Lung (tissue), 12 donors: Measurements from ENCODE around the gene SS18L1. TPM values are rescaled to one million over a fixed set of nuclear protein-coding genes. Genes with fewer than 3 reads are reported as not detected.

ENCODE experiments used
- ATAC-seq: fragments of 200-7000 bp; cut with Tn5 transposase; one replicate; pipeline ENCODE4 v1.9.1; 2020; ENCODE audit warnings: moderate number of reproducible peaks; ENCODE audit not compliant: insufficient read depth, low FRiP score
- DNase-seq, 3 donors: peaks; one replicate each; pipeline ENCODE4 v3.0.0-alpha.2; 2013 to 2017
- H3K27ac ChIP-seq, 2 donors: one replicate each; pipeline ENCODE4 v1.5.1; 2013; ENCODE audit warnings: mild to moderate bottlenecking in 2 of 2, moderate library complexity in 2 of 2, control low read depth in 1 of 2, inconsistent platforms in 1 of 2, low read depth in 1 of 2, low read length in 1 of 2
- H3K27me3 ChIP-seq, 3 donors: one replicate each; pipeline ENCODE4 v1.5.1; 2013; ENCODE audit warnings: low read length in 2 of 3; ENCODE audit not compliant: control insufficient read depth in 3 of 3, insufficient read depth in 3 of 3
- H3K36me3 ChIP-seq, 4 donors: one replicate each; pipeline ENCODE4 v1.5.1; 2013; ENCODE audit warnings: low read length in 4 of 4, mild to moderate bottlenecking in 1 of 4, moderate library complexity in 1 of 4; ENCODE audit not compliant: control insufficient read depth in 4 of 4, insufficient read depth in 4 of 4
- H3K4me1 ChIP-seq, 5 donors: one replicate each; pipeline ENCODE4 v1.5.1; 2013; ENCODE audit warnings: low read length in 5 of 5, mild to moderate bottlenecking in 2 of 5, moderate library complexity in 1 of 5; ENCODE audit not compliant: control insufficient read depth in 5 of 5, insufficient read depth in 5 of 5
- H3K4me3 ChIP-seq: one replicate; pipeline ENCODE4 v1.5.1; 2013; ENCODE audit warnings: mild to moderate bottlenecking, control low read depth, moderate library complexity
- H3K9ac ChIP-seq, 2 donors: one replicate each; pipeline ENCODE4 v1.5.1; 2013; ENCODE audit warnings: low read length in 2 of 2, control low read depth in 1 of 2; ENCODE audit not compliant: insufficient read depth in 1 of 2
- H3K9me3 ChIP-seq, 4 donors: one replicate each; pipeline ENCODE4 v1.5.1; 2013; ENCODE audit warnings: low read length in 3 of 4, mild to moderate bottlenecking in 1 of 4, moderate library complexity in 1 of 4; ENCODE audit not compliant: control insufficient read depth in 4 of 4, insufficient read depth in 3 of 4
- CTCF ChIP-seq: IDR thresholded peaks from 2 replicates; pipeline ENCODE4 v1.5.1; 2012; ENCODE audit warnings: mild to moderate bottlenecking; ENCODE audit errors: control extremely low read depth, extremely low read depth
- WGBS, 2 donors: extraction: QIAGEN DNeasy Blood & Tissue Kit; methylation state at CpG; one replicate each; pipeline ENCODE4 v1.1.7; 2013; 5-methylcytosine and 5-hydroxymethylcytosine counted together
- polyA plus RNA-seq, 2 donors: library from polyadenylated mRNA; stranded (reverse); fragments of 200-250 nt; gene quantifications; one replicate each; pipeline ENCODE4 v1.2.1, GENCODE V29; 2013
- total RNA-seq, 2 donors: library from RNA; depleted of rRNA in 1 of 2; stranded (reverse); fragments of >200 nt in 1 of 2; gene quantifications; one replicate each; pipeline ENCODE4 v1.2.1, GENCODE V29; 2014 to 2021
- donor health status: control.
- donor health status: control.
- donor health status: Bipolar disorder and iron deficiency.
- donor health status: healthy.
- donor health status: DM: yes; HTN: yes; CAD: no.

SS18L1 gene
- total and polyA plus RNA-seq, 4 donors = 7.2 to 24.1 (median 14.9) TPM

DNA sequence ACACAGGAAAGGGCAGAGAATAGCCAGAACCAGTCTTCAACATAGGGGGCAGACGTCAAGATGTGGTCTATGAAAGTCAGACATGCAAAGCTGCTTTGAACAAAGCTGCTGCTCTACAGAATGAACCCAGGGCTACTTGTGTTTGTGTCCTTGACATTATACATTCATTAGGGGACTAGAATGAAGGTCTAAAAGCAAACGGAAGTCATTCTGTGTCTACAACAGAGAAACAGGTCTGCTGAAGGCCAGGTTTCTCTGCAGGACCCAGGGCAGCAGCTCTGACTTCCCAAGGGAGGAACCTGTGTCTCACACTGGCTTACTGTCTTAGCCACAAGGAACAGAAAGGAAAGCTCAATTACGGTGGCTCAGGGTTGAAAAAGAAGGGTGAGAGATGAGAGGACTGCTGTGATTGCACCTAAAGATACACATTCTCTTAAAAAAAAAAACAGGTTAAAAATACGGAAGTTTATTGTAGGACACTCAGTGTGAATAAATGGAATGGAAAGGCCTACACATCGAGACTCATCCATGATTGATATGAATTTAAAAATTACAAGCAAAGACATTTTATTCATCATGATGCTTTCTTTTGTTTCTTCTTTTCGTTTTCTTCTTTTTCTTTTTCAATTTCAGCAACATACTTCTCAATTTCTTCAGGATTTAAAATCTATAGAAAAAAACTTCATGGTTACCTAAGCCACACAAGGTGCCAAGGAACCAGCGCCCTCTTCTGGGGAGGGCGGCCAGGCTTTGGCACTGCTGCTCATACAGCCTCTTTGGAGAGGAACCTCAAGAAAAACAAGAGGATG is 7.1 kb upstream of the SS18L1 start:
- Histone ChIP-seq H3K27ac (no peak overlapping the region), H3K27me3 (no peaks in the 10 kb centered on the region), H3K36me3 (peaks cover 38 to 73% (median 59%) of the 10 kb centered on the region in 4 donors), H3K9me3 (no peaks in the 10 kb centered on the region), H3K9ac (no peak overlapping the region), H3K4me3 (no peak overlapping the region), H3K4me1 (peaks cover 0 to 18% (median 4%) of the 10 kb centered on the region in 5 donors)
- DNase-seq = peak; percentile 62 to 72 (median 63)
- 60 to 61% methylated on average over 8 of the region's 8 CpGs for WGBS, 2 donors
- TF ChIP-seq CTCF = peak; percentile 52
- ATAC-seq = no peak

DNA sequence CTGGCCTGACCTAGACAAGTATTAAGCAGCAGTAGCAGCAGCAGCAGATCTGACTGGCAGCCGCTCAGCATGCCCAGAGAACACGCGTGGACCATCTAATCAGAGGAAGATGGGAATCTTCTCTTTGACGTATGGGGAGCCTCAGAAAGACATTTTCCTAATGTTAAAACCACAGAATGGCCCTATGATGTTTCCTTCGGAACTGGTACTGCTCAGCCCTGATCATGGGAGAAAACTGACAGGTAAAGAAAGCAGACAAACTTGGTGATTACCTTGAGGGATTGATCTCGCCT is 6.5 kb upstream of the SS18L1 start:
- TF ChIP-seq CTCF = no peak
- 80 to 81% methylated on average over 6 of the region's 6 CpGs for WGBS, 2 donors
- H3K27ac ChIP-seq = peak overlapping the region in 1 of 2 donors; percentile 1
- H3K36me3 ChIP-seq = peaks cover 38 to 68% (median 54%) of the 10 kb centered on the region in 4 donors
- H3K4me1 ChIP-seq = peaks cover 0 to 19% (median 8%) of the 10 kb centered on the region in 5 donors
- H3K9ac ChIP-seq = no peak overlapping the region
- H3K4me3 ChIP-seq = no peak overlapping the region
- no peaks in the 10 kb centered on the region for H3K27me3 ChIP-seq
- no peak for DNase-seq
- ATAC-seq = no peak
- no peaks in the 10 kb centered on the region for H3K9me3 ChIP-seq

DNA sequence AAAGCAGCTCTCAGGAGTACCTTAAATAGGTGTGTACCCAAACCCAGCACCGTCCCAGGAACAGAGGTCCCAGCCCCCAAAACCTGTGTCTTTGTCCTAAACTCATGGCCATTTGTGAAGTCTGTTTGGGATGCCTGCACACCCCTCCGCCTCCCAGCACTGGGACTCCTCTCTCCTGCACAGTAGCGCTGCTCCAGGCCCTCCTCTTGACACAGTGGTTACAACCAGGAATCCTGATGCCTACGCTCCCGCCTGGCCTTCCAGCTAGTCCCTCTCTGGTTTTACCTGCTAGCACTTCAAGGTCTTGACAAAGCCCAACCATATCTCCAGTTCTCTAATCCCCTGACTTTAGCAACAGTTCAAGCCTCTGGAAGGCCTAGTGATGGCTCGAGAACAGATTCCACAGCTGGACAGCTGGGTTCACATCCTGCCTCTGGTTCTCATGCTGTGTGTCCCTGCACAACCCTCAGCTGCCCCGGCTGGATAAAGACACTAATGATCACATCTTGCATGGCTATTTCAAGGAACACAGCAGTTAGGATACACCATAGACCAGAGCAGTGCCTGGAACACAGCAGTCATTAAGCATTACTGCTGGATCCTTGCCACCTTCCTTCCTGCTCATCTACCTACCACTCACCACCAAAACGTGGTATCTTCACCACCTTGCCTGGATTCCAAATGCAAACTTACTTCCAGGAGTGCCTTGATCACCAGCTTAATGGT is 5.9 kb upstream of the SS18L1 start:
- DNase-seq (no peak), ATAC-seq (no peak)
- Histone ChIP-seq H3K27ac (peak overlapping the region in 1 of 2 donors; percentile 1), H3K4me3 (no peak overlapping the region), H3K27me3 (no peaks in the 10 kb centered on the region), H3K4me1 (peaks cover 0 to 16% (median 8%) of the 10 kb centered on the region in 5 donors), H3K36me3 (peaks cover 38 to 62% (median 48%) of the 10 kb centered on the region in 4 donors), H3K9me3 (no peaks in the 10 kb centered on the region), H3K9ac (no peak overlapping the region)
- TF ChIP-seq CTCF = no peak
- 83 to 87% methylated on average over 8 of the region's 8 CpGs for WGBS, 2 donors
